GM12891 (cell line): Measurements from ENCODE around the gene TSC1.

Experiments used
- DNase-seq: peaks from one replicate; pipeline ENCODE4 v3.0.0; 2011; ENCODE audit warnings: low spot score; ENCODE audit not compliant: insufficient read length
- FAIRE-seq: peaks from 2 replicates; lab custom pipeline; 2011; peaks lifted over from hg19 to GRCh38; lab: Jason Lieb, UNC
- PAX5 ChIP-seq: IDR thresholded peaks from 2 replicates; pipeline ENCODE4 v1.6.1; 2011; ENCODE audit warnings: low read length, moderate library complexity, mild to moderate bottlenecking; ENCODE audit not compliant: insufficient read depth, severe bottlenecking
- POLR2A ChIP-seq: IDR thresholded peaks from 2 replicates; pipeline ENCODE4 v1.6.1; 2011; ENCODE audit warnings: low read depth, low read length, control low read depth
- POLR2AphosphoS5 ChIP-seq: IDR thresholded peaks from 2 replicates; pipeline ENCODE4 v1.6.1; 2011; ENCODE audit warnings: low read depth, low read length, control low read depth
- POU2F2 ChIP-seq: IDR thresholded peaks from 2 replicates; pipeline ENCODE4 v1.6.1; 2011; ENCODE audit warnings: low read depth, mild to moderate bottlenecking, control low read depth, low read length, moderate library complexity
- SPI1 ChIP-seq: IDR thresholded peaks from 2 replicates; pipeline ENCODE4 v1.6.1; 2011; ENCODE audit warnings: low read depth, low read length, control low read depth
- TAF1 ChIP-seq: IDR thresholded peaks from 2 replicates; pipeline ENCODE4 v1.6.1; 2011; ENCODE audit warnings: low read depth, low read length, control low read depth

The TSC1 gene

DNA sequence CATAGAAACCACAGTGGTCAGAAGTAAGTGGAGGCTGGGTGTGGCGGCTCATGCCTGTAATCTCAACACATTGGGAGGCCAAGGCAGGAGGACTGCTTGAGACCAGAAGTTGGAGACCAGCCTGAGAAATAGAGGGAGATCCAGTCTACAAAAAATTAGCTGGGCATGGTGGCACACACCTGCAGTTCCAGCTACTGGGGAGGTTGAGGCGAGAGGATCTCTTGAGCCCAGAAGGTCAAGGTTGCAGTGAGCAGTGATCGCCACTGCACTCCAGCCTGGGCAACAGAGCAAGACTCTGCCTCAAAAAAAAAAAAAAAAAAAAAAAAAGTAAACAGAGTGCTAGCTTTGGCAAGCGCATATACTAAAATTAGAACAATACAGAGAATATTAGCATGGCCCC, 90.9 kb downstream of the TSC1 start:
- TF ChIP-seq SPI1: no peak
- TF ChIP-seq POLR2AphosphoS5: no peak
- no peak for TF ChIP-seq TAF1
- TF ChIP-seq POU2F2: no peak
- no peak for TF ChIP-seq PAX5
- no peak for TF ChIP-seq POLR2A
- DNase-seq (no peak), FAIRE-seq (no peak)

DNA sequence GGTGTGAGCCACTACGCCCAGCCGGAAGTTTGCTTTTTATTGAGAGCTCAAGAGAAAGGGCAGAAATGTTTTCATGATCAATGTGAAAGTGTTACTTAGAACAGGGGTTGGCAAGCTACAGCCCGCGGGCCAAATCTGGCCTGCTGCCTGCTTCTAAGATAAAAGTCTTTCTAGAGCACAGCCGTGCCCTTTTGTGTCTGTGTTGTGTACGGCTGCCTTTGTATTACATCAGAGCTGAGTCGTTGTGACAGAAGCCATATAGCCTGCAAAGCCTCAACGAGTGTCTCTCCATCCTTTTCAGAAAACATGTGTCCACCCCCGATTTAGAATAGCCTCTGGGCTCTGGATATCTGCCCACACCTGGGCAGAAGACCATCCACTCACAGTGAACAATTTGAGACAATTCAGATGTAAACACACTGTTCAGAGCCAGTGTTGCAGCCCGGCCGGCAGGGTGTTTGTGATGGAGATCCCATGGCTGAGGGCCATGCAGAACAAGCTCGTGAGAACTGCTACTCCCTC, 95.2 kb downstream of the TSC1 start:
- DNase-seq (no peak), FAIRE-seq (no peak)
- TF ChIP-seq POU2F2: no peak
- no peak for TF ChIP-seq PAX5
- TF ChIP-seq POLR2A: no peak
- TF ChIP-seq POLR2AphosphoS5: no peak

DNA sequence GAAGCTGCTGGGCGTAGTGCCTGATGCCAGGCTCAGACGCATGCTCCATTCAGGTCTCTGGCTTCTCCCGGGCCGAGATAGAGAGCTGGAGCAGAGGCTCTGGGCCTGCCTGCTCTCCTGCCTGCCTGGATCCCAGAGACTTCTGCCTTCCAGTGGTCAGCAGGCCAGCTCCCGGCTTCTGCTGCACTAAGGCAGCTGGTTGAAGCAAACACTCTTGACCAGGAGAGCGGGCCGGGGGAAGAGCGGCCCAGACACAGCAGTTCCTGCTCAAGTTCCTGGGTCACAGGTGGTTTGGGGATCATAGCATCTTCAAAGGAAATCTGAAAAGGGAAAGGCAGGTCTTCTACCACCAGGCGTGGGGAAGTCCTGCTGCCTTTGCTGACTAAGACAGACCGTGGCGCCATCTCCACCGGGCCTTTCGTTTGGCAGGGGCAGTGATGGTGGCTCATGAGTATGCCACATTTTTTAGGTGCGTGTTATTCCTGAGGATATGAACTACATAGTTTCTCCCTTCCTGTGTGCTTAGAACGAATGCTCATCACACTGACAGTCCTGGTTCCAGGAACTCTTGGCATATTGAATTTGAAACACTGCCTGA, 97.4 kb downstream of the TSC1 start:
- FAIRE-seq (no peak), DNase-seq (no peak)
- TF ChIP-seq POLR2AphosphoS5 (no peak), TAF1 (no peak), PAX5 (no peak), SPI1 (no peak), POU2F2 (no peak), POLR2A (no peak)

DNA sequence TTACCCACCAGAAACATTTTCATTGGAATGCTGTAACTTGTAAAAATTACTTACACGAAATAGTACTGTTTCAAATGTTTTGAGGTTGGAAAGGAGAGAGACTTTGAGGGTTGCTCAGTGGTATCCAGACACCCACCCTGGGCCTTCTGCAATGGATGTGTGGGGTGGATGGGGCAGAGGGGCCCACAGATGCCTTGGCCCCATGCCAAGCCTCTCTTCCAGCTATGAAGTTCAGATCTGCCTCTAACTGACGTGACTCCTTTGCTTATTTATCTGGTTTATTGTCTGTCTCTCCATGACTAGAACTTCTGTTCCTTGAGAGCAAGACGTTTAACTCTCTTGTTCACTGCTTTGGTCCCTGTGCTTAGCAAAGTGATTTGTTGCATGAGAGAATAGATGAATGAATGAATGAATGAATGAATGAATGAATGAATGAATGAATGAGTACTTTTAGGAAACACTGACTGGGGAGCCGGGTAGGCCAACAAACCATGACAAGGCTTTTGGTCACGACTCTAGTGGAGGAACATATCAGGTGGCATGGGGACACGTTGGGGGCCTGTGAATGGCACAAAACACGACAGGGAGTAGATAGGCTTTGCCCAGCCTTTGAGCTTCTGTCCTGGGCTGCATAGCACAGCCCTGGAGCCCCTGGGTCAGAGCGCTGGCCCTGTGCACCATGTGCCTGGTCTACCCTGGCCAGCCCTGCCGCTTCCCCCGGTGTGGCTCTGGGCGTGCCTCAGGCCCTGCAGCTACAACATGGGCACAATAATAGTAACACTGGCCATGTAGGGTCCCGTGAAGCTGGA, 98.1 kb downstream of the TSC1 start:
- FAIRE-seq (no peak), DNase-seq (no peak)
- TF ChIP-seq POLR2AphosphoS5: no peak
- no peak for TF ChIP-seq POLR2A
- no peak for TF ChIP-seq PAX5
- no peak for TF ChIP-seq TAF1
- TF ChIP-seq SPI1: no peak
- no peak for TF ChIP-seq POU2F2

DNA sequence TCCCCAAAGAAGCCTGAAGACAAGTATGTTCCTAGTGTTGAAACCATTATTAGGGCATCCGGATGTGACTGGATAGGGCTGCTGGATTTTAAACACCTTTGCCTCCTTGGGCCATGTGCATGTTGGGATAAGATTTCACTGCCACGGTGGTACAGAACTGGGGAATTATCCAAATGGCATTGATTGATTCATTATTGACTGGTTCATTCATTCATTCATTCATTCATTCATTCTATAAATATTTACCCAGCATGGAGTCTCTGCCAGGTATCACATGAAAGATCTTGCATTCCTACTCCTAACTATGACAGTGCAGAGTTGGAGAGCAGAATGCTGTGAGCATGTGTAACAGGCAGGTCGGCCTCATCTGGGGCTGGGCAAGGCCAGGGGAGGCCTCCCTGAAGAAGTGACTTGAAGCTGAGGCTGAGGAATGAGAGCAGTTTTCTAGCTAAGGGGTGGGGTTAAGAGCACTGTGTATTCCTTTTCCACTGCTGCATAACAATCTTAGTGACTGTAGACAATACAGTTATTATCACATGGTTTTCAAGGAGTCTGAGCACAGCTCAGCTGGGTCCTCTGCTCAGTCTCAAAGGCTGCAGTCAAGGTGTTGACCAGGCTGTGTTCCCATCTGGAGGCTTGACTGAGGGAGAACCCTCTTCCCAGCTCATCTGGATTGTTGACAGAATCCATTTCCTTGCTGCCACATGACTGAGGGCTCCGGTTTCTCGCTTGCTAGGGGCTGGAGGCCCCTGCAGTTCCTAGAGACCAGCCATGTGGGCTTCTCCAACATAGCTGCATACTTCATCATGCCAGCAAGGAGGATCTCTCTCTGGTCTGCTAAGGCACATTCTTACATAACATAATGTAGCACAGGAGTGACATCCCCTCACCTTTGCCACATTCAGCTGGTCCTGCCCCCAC, 102.0 kb downstream of the TSC1 start:
- no peak for FAIRE-seq
- TF ChIP-seq TAF1 (no peak), PAX5 (no peak), POLR2AphosphoS5 (no peak), SPI1 (no peak), POLR2A (no peak), POU2F2 (no peak)
- no peak for DNase-seq
